Mucosa of descending colon (tissue), 3 donors: ENCODE data around the gene RIPOR2. TPM values are rescaled to one million over a fixed set of nuclear protein-coding genes. Genes with fewer than 3 reads are reported as not detected.

Experiments used
- ATAC-seq: fragments of 200-7000 bp; cut with Tn5 transposase; one replicate; pipeline ENCODE4 v1.9.1; 2020; ENCODE audit warnings: mild to moderate bottlenecking, moderate library complexity
- DNase-seq, 3 donors: peaks; one replicate each; pipeline ENCODE4 v3.0.0-alpha.2; 2020
- H3K36me3 ChIP-seq: fragments of 200-600 bp; one replicate; pipeline ENCODE4 v1.8.0; 2021; ENCODE audit warnings: low read depth, mild to moderate bottlenecking
- H3K4me1 ChIP-seq: fragments of 200-600 bp; one replicate; pipeline ENCODE4 v1.8.0; 2021; ENCODE audit warnings: low read depth, mild to moderate bottlenecking
- H3K4me3 ChIP-seq: fragments of 200-600 bp; one replicate; pipeline ENCODE4 v1.8.0; 2021; ENCODE audit warnings: mild to moderate bottlenecking
- H3K9me3 ChIP-seq: fragments of 200-600 bp; one replicate; pipeline ENCODE4 v1.8.0; 2021; ENCODE audit warnings: mild to moderate bottlenecking
- CTCF ChIP-seq: fragments of 200-600 bp; IDR thresholded peaks from one replicate; pipeline ENCODE4 v1.8.0; 2022; ENCODE audit warnings: antibody characterized with exemption, mild to moderate bottlenecking
- intact Hi-C, 2 donors: fragments of 100-400 bp; cut with DNase I in 1 of 2; cut with micrococcal nuclease in 1 of 2; formaldehyde crosslinking; loops; one replicate each; pipeline versions ENCODE4 v1.11.0 to v1.11.1; 2022; cut with DNase I, micrococcal nuclease
- total RNA-seq, 3 donors: library from RNA; stranded (reverse); fragmentation: NEBNext Ultra II Directional in 2 of 3; extraction: Animal tissue kit (Norgen Biotek cat#: 25700) in 2 of 3; gene quantifications; one replicate each; pipeline versions ENCODE4 v1.2.1 to v1.2.4, GENCODE V29; 2021 to 2023
- donor health status: DM: no; HTN: no; CAD: no; lungs with moderate emphysema.
- donor health status: DM: no; HTN: no; CAD: no.
- donor health status: DM: no; HTN: yes; CAD: no.

Gene RIPOR2
- total RNA-seq, 3 donors from 2014 or later: 2.9 to 4.7 (median 4.1) TPM

GRCh38 chr6:24910961-24911725 lies 24.6 kb downstream of the RIPOR2 start:
- DNase-seq: peak; percentile 31 to 67 (median 44)
- no peaks in the 10 kb centered on the region for H3K36me3 ChIP-seq
- H3K4me3 ChIP-seq: no peak overlapping the region
- H3K4me1 ChIP-seq: no peaks in the 10 kb centered on the region
- intact Hi-C loops: no loop called here
- peak; percentile 50 for ATAC-seq
- no peaks in the 10 kb centered on the region for H3K9me3 ChIP-seq
- no peak for TF ChIP-seq CTCF

- Histone ChIP-seq H3K36me3 (no peaks in the 10 kb centered on the region), H3K4me3 (no peak overlapping the region), H3K4me1 (no peaks in the 10 kb centered on the region), H3K9me3 (no peaks in the 10 kb centered on the region)
- ATAC-seq (peak; percentile 25), DNase-seq (peak in 1 of 3 donors; percentile 56)
- intact Hi-C loops: no loop called here
- TF ChIP-seq CTCF: no peak
Observed at GRCh38 chr6:24910331-24910960, 25.3 kb downstream of the RIPOR2 start.

- ATAC-seq: no peak
- H3K4me1 ChIP-seq: no peaks in the 10 kb centered on the region
- intact Hi-C loops: no loop called here
- TF ChIP-seq CTCF: no peak
- H3K4me3 ChIP-seq: no peak overlapping the region
- no peak for DNase-seq
- no peaks in the 10 kb centered on the region for H3K36me3 ChIP-seq
- no peaks in the 10 kb centered on the region for H3K9me3 ChIP-seq
Observed at GRCh38 chr6:24909241-24910216, 26.2 kb downstream of the RIPOR2 start.

DNA sequence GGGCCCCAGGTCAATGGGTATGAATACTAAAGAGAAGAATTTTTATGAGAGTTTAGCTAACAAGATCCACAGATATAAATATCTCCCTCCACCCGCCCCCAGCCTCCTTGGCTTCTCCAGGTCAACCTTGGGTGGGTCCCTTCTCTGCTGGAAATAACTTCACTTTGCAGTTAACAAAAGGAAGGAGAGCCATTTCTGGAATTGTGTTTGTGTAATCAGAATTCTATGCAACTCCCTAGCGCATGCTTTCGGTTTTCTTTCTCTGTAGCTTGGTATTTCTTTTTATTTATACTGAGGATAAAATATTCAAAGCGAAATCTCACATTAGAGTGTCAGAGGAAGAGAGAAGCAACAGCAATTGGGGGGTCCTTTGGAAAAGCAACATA lies 27.1 kb downstream of the RIPOR2 start:
- H3K9me3 ChIP-seq: no peaks in the 10 kb centered on the region
- H3K36me3 ChIP-seq: no peaks in the 10 kb centered on the region
- intact Hi-C loops: no loop called here
- TF ChIP-seq CTCF: no peak
- no peaks in the 10 kb centered on the region for H3K4me1 ChIP-seq
- ATAC-seq: no peak
- DNase-seq: no peak
- no peak overlapping the region for H3K4me3 ChIP-seq

DNA sequence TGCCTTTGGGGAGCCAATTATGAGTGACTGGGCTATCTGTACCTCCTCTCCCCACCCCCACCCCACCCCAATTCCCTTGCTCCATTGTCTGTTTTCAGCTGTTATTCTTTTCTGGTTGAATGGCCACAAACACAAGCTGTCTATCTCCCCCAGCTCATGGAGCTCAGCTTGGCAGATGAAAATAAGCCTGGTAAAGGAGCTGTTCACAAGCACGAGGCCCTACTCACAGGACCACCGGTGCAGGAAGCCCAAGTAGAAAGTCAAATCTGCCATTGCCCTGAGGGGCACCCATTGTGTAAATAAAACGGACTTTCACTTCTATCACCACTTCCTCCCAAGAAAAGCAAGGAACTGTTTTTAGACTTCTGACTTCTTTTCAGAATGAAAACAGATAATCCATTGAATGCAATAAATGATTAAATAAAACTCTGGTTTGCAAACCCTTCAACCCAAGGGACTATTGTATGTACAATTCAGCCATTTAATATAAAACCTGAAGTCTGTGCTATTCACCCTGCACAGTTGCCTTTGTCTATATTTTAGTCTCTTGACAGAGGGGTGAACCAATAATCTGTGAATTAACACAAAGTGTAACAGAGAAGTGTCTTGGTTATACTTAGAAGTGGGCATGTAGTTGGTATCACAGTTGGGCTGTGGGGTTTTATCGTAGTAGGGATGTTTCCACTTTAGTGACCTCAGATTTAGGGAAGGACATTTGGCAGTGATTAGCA lies 27.7 kb downstream of the RIPOR2 start:
- TF ChIP-seq CTCF: no peak
- H3K4me1 ChIP-seq: no peaks in the 10 kb centered on the region
- H3K4me3 ChIP-seq: no peak overlapping the region

More for the DNA sequence above, 27.7 kb downstream of the RIPOR2 start:
- no peak for DNase-seq
- intact Hi-C loops: no loop called here
- H3K9me3 ChIP-seq: no peaks in the 10 kb centered on the region
- H3K36me3 ChIP-seq: no peaks in the 10 kb centered on the region
- no peak for ATAC-seq
